ENCODE measurements around the gene ULK3.

Gene ULK3

DNA sequence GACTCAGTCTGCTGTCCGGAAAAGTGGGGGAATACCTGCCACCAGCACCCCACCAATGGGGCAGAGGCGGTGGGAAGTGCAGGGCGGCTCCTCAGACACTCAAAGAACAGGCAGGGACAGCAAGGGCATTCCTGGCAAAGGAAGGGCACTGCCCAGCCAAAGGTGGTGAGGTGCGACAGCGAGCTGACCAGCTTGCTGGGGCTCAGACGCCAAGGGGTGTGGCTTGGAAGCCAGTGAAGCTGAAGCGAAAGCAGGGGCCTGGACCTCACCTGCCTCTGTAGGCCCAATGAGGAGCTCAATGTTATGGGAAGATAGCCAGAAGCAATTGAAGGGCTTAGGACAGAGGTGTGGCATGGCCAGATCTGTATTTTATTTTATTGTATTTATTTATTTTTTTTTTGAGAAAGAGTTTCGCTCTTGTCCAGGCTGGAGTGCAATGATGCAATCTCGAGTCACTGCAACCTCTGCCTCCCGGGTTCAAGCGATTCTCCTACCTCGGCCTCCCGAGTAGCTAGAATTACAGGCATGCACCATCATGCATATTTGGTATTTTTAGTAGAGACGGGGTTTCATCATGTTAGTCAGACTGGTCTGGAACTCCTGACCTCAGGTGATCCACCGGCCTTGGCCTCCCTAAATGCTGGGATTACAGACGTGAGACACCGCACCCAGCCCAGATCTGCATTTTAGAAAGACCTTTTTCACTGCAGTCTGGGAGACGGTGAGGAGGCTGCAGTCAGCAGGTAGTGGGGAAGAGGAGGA, 34.7 kb downstream of the ULK3 start:
- Mint-ChIP-seq H3K27me3 (no peaks in the 10 kb centered on the region), H3K27ac (peak overlapping the region; percentile 77), H3K4me1 (peaks cover 47% of the 10 kb centered on the region), H3K4me3 (no peak overlapping the region), H3K9me3 (no peaks in the 10 kb centered on the region), H3K36me3 (peaks cover 16% of the 10 kb centered on the region)
- ATAC-seq: peak; percentile 5

DNA sequence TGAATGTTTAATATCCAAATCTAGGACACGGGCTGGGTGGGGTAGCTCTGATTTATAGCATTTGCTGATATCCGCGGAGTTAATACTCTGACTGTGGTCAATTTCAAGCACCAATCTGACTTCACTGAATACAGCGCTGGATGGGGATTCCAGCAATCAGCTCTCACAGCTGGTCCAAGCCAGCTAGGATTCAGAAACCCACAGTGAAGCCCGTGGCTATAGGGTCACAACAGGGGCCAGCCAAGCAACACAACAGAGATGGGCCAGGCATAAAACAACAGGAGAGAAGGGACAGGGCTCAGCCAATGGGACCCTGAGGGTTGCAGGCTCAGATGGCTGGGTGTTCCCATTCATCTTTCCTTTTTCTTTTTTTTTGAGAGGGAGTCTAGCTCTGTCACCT, 35.7 kb downstream of the ULK3 start:
- peaks cover 25% of the 10 kb centered on the region for H3K36me3 Mint-ChIP-seq
- H3K27ac Mint-ChIP-seq: peak overlapping the region; percentile 77
- no peaks in the 10 kb centered on the region for H3K27me3 Mint-ChIP-seq
- ATAC-seq: peak; percentile 6
- H3K4me3 Mint-ChIP-seq: peak overlapping the region; percentile 32
- peaks cover 47% of the 10 kb centered on the region for H3K4me1 Mint-ChIP-seq
- no peaks in the 10 kb centered on the region for H3K9me3 Mint-ChIP-seq

DNA sequence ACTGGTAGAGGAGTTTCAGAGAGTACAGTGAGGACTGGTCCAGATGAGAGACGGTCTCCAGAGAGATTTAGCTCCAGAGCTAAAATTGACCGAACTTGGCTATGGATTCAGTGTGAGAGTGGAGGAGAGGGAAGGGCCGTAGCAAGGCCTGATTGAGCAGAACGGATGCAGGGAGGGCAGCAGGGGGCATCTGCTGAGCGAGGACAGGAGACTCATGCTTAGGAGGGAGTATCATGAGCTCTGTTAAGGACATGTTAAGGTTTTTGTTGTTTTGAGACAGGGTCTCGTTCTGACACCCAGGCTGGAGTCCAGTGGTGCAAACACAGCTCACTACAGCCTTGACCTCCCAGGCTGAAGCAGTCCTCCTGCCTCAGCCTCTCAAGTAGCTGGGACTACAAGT, 38.0 kb downstream of the ULK3 start:
- Mint-ChIP-seq H3K36me3 (peaks cover 45% of the 10 kb centered on the region), H3K9me3 (no peaks in the 10 kb centered on the region), H3K27me3 (no peaks in the 10 kb centered on the region), H3K4me3 (peak overlapping the region; percentile 2), H3K27ac (peak overlapping the region; percentile 44), H3K4me1 (peaks cover 63% of the 10 kb centered on the region)
- ATAC-seq: no peak

DNA sequence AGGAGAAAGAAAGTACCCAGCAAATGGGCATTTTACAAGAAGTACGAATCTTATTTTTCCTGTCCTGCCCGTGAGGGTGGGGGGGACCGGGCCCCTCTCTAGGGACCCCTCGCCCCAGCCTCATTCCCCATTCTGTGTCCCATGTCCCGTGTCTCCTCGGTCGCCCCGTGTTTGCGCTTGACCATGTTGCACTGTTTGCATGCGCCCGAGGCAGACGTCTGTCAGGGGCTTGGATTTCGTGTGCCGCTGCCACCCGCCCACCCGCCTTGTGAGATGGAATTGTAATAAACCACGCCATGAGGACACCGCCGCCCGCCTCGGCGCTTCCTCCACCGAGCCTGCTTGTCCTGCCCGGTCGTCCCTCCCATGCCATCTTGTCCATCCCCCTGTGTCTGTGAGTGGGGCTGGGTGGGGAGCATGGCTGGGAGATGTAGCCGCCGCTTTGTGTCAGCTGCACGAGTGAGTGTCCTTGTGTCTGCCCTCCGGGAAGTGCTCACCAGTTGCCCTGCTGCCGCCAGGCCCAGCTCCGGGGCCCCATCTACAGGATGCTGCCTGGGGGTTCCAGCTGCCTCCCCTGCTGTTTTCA, 40.0 kb downstream of the ULK3 start:
- H3K9me3 Mint-ChIP-seq: no peaks in the 10 kb centered on the region
- H3K27ac Mint-ChIP-seq: no peak overlapping the region
- peaks cover 62% of the 10 kb centered on the region for H3K36me3 Mint-ChIP-seq
- peaks cover 65% of the 10 kb centered on the region for H3K4me1 Mint-ChIP-seq
- no peak overlapping the region for H3K4me3 Mint-ChIP-seq
- no peak for ATAC-seq
- no peaks in the 10 kb centered on the region for H3K27me3 Mint-ChIP-seq

DNA sequence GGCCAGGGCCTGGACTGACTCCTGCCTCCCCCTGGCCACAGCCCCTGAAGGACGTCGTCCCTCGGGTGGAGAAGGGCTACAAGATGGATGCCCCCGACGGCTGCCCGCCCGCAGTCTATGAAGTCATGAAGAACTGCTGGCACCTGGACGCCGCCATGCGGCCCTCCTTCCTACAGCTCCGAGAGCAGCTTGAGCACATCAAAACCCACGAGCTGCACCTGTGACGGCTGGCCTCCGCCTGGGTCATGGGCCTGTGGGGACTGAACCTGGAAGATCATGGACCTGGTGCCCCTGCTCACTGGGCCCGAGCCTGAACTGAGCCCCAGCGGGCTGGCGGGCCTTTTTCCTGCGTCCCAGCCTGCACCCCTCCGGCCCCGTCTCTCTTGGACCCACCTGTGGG, 40.7 kb downstream of the ULK3 start:
- no peak overlapping the region for H3K4me3 Mint-ChIP-seq
- no peaks in the 10 kb centered on the region for H3K27me3 Mint-ChIP-seq
- no peak for ATAC-seq
- H3K27ac Mint-ChIP-seq: no peak overlapping the region
- H3K36me3 Mint-ChIP-seq: peaks cover 64% of the 10 kb centered on the region
- peaks cover 65% of the 10 kb centered on the region for H3K4me1 Mint-ChIP-seq
- H3K9me3 Mint-ChIP-seq: no peaks in the 10 kb centered on the region

DNA sequence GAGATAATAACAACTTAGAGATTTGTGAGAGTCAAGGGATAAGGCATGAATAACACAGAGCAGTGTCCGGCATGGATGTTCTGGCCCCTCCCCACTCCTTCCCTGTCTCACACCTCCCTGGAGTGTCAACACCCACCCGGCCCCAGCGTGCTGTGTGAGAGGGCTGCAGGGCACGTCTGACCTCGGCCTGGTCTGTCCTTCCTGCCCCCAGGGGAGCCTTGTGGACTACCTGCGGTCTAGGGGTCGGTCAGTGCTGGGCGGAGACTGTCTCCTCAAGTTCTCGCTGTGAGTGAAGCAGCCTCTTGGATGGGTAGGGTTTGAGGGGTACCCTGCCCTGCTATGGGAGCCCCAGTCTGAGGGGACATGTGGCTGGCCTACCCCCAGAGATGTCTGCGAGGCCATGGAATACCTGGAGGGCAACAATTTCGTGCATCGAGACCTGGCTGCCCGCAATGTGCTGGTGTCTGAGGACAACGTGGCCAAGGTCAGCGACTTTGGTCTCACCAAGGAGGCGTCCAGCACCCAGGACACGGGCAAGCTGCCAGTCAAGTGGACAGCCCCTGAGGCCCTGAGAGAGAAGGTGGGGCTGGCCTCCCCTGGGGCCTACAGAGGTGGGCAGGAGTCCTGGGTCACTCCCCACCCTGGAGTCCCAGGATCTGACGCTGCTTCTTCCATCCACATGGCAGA, 41.5 kb downstream of the ULK3 start:
- Mint-ChIP-seq H3K36me3 (peaks cover 64% of the 10 kb centered on the region), H3K4me1 (peaks cover 60% of the 10 kb centered on the region), H3K4me3 (no peak overlapping the region), H3K27ac (peak overlapping the region; percentile 88), H3K27me3 (no peaks in the 10 kb centered on the region), H3K9me3 (no peaks in the 10 kb centered on the region)
- no peak for ATAC-seq

DNA sequence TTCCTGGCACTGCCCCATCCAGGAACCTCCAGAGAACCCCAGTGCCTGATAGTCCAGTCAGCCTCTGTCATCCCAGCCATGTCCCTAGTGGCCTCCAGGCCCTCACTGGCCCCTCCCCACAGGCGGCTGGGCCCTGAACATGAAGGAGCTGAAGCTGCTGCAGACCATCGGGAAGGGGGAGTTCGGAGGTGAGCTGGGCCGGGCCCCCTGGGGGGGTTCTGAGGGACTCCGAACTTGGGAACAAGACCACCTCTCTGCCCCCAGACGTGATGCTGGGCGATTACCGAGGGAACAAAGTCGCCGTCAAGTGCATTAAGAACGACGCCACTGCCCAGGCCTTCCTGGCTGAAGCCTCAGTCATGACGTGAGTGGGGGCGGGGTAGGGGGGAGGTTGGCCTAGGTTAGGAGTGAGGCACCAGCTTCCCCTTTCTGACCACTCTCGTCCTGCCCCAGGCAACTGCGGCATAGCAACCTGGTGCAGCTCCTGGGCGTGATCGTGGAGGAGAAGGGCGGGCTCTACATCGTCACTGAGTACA, 42.3 kb downstream of the ULK3 start:
- no peaks in the 10 kb centered on the region for H3K9me3 Mint-ChIP-seq
- peak overlapping the region; percentile 88 for H3K27ac Mint-ChIP-seq
- peak; percentile 56 for ATAC-seq
- peak overlapping the region; percentile 18 for H3K4me3 Mint-ChIP-seq
- peaks cover 71% of the 10 kb centered on the region for H3K36me3 Mint-ChIP-seq
- H3K4me1 Mint-ChIP-seq: peaks cover 65% of the 10 kb centered on the region
- H3K27me3 Mint-ChIP-seq: no peaks in the 10 kb centered on the region

DNA sequence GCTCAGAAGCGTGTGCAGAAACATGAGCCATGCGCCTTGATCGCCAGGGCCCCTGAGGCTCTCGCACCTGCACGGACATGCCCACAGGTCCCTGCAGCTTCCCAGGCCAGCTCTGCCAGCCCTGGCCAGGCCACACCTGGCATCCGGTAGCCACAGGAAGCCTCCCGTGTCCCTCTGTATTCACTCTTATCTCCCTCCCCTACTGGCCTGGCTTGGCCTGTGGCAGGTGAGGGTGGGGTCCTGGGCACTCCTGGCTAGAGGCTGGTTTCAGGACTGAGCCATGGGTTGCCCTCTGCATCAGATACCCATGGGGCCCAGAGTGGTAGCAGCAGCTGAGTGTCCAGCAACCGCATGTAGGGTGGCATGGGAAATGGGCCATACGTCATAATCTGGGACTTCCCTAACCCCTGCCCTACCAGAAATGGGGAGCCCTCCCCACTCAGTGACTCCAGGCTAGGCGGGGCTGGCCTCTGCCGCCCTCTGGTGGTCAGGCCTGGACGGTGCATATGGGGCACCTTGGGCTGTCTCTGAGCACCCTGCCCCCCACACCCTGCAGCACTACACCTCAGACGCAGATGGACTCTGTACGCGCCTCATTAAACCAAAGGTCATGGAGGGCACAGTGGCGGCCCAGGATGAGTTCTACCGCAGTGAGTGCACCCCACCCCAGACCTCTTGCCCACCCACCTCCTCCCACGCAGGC, 42.9 kb downstream of the ULK3 start:
- Mint-ChIP-seq H3K9me3 (no peaks in the 10 kb centered on the region), H3K36me3 (peaks cover 70% of the 10 kb centered on the region), H3K4me1 (peaks cover 70% of the 10 kb centered on the region), H3K27ac (peak overlapping the region; percentile 88), H3K4me3 (peak overlapping the region; percentile 18), H3K27me3 (no peaks in the 10 kb centered on the region)
- ATAC-seq: peak; percentile 95

DNA sequence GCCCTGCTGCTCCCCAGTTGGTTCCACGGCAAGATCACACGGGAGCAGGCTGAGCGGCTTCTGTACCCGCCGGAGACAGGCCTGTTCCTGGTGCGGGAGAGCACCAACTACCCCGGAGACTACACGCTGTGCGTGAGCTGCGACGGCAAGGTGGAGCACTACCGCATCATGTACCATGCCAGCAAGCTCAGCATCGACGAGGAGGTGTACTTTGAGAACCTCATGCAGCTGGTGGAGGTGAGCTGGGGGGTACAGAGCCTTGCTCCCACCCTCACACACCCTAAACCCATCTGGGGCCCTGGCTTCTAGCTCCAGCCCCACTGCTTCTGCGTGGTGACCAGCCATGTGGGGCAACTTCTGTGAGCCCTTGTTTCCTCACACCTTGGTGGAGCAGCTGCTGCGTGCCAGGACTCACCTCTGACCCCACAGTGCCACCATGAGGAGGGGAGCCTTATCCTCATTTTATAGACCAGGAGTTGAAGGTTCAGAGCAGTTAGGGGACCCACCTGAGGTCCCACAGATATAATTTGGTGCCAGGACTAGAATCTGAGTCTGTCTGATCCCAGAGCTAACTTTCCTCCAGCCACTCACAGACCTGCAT, 43.6 kb downstream of the ULK3 start:
- H3K9me3 Mint-ChIP-seq: no peaks in the 10 kb centered on the region
- peak overlapping the region; percentile 88 for H3K27ac Mint-ChIP-seq
- H3K27me3 Mint-ChIP-seq: no peaks in the 10 kb centered on the region
- ATAC-seq: peak; percentile 50
- H3K4me1 Mint-ChIP-seq: peaks cover 71% of the 10 kb centered on the region
- peaks cover 64% of the 10 kb centered on the region for H3K36me3 Mint-ChIP-seq
- H3K4me3 Mint-ChIP-seq: no peak overlapping the region

DNA sequence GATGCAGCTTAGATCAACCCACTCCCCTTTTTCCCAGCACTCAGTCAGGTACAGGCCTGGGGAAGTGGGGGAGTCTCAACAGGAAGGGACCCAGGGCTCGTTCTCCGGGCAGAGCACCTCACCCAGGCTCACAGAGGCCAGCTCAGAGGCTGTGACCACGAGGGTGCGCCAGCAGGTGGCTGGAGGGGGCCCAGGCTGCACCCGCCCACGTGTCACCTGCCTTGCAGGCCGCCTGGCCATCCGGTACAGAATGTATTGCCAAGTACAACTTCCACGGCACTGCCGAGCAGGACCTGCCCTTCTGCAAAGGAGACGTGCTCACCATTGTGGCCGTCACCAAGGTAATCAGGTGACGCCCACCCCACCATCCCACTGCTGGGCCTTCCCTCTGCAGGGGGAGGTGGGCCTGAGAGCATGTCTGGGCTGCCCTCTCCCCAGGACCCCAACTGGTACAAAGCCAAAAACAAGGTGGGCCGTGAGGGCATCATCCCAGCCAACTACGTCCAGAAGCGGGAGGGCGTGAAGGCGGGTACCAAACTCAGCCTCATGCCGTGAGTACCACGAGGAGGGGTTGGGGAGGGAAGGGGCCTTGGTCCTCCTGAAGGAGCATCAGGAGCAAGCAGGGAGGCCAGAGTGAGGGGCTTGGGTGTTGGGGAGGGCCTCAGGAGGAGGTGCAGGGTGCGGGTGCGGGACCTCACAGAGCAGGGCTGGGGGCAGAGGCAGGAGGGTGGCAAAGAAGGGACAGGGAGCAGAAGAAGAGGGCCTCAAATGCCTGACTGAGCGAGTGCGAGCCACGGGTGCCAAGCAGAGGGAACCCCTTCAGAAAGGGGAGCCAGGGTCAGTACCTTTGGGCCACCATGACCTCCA, 44.3 kb downstream of the ULK3 start:
- Mint-ChIP-seq H3K27me3 (no peaks in the 10 kb centered on the region), H3K9me3 (no peaks in the 10 kb centered on the region), H3K36me3 (peaks cover 57% of the 10 kb centered on the region), H3K27ac (peak overlapping the region; percentile 88), H3K4me3 (peak overlapping the region; percentile 42), H3K4me1 (peaks cover 70% of the 10 kb centered on the region)
- ATAC-seq: peak; percentile 37

DNA sequence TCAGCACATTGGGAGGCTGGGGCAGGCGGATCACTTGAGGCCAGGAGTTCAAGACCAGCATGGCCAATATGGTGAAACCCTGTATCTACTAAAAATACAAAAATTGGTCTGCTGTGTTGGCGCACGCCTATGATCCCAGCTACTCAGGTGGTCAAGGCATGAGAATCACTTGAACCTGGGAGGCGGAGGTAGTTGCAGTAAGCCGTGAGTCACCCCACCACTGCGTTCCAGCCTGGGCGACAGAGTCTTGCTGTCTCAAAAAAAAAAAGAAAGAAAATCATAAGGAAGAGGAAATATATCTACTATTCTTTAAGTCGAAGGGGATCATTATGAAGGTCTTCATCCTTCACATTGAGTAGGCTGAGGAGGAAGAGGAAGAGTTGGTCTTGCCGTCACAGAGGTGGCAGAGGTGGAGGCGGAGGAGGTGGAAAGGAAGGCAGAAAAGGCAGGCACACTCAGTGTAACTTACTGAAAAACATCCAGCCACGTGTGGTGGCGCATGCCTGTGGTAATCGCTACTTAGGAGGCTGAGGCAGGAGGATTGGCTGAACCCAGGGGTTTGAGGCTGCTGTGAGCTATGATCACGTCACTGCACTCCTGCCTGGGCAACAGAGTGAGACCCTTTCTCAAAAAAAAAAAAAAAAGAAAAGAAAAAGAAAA, 46.9 kb downstream of the ULK3 start:
- peak overlapping the region; percentile 40 for H3K4me3 Mint-ChIP-seq
- no peaks in the 10 kb centered on the region for H3K27me3 Mint-ChIP-seq
- ATAC-seq: no peak
- H3K27ac Mint-ChIP-seq: peak overlapping the region; percentile 88
- H3K36me3 Mint-ChIP-seq: peaks cover 45% of the 10 kb centered on the region
- H3K9me3 Mint-ChIP-seq: no peaks in the 10 kb centered on the region
- H3K4me1 Mint-ChIP-seq: peaks cover 91% of the 10 kb centered on the region

DNA sequence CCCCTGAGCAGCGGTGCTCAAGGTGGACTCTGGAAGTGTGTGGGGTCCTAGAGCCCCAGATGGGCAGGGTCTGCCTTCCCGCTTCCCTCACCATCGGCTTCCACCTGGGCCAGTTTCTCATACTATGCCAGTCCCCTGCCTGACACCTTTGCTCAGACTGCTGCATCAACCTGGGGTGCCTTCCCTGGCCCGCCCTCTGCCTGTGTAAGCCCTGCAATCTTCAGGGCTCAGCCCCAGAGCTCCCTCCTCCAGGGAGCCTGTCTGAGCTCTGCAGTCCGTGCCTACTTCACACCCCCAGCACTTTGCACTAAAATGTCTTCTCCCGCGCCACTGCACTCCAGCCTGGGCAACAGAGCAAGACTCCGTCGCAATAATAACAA, 48.0 kb downstream of the ULK3 start:
- Mint-ChIP-seq H3K27ac (peak overlapping the region; percentile 88), H3K27me3 (no peaks in the 10 kb centered on the region), H3K4me1 (peaks cover 91% of the 10 kb centered on the region), H3K9me3 (no peaks in the 10 kb centered on the region), H3K4me3 (no peak overlapping the region), H3K36me3 (peaks cover 38% of the 10 kb centered on the region)
- ATAC-seq: no peak

DNA sequence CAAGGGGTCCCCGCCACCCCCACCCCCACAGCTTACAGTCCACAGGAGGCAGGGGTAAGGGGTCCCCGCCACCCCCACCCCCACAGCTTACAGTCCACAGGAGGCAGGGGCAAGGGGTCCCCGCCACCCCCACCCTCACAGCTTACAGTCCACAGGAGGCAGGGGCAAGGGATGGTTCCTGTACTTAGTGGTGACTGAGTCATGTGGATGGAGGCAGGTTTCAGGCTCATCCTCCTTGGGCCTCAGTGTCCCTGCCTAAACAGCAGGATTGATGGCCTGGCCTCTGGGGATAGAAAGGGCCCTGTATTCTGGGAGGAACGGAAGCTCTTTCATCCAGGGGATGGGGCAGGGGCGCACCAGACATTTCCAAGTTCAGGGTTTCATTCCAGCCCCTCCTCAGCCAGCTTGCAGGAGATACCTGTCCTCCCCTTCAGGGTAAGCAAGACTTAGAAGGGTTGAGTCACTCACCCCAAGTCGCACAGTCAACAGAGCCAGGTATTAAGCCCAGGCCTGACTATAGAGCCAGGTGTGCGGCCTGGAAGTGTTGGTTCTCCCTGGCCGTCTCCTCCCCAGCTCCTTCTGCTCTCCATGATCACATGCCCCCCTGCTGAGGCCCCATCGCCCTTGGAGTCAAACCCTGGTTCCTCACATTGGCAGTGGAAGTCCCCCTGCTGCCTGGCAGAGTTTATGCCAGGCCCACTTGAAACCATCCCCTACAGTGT, 48.5 kb downstream of the ULK3 start:
- H3K4me3 Mint-ChIP-seq: no peak overlapping the region

More for the DNA sequence above, 48.5 kb downstream of the ULK3 start:
- peaks cover 91% of the 10 kb centered on the region for H3K4me1 Mint-ChIP-seq
- H3K27ac Mint-ChIP-seq: peak overlapping the region; percentile 88
- H3K9me3 Mint-ChIP-seq: no peaks in the 10 kb centered on the region
- no peaks in the 10 kb centered on the region for H3K27me3 Mint-ChIP-seq
- no peak for ATAC-seq
- H3K36me3 Mint-ChIP-seq: peaks cover 40% of the 10 kb centered on the region
